ENCODE measurements around the gene PPP1R7.

The PPP1R7 gene

GRCh38 chr2:241198381-241199279 lies 48.4 kb downstream of the PPP1R7 start:
- DNase-seq = no peak

GRCh38 chr2:241199286-241199685 lies 49.0 kb downstream of the PPP1R7 start:
- no peak for DNase-seq

GRCh38 chr2:241199897-241200821 lies 49.9 kb downstream of the PPP1R7 start:
- DNase-seq = no peak

GRCh38 chr2:241200822-241201395 lies 50.6 kb downstream of the PPP1R7 start:
- no peak for DNase-seq

GRCh38 chr2:241201445-241202267 lies 51.4 kb downstream of the PPP1R7 start:
- no peak for DNase-seq

GRCh38 chr2:241202268-241202585 lies 52.0 kb downstream of the PPP1R7 start:
- DNase-seq = no peak

GRCh38 chr2:241202681-241203080 lies 52.4 kb downstream of the PPP1R7 start:
- no peak for DNase-seq

- no peak for DNase-seq
Measured at GRCh38 chr2:241203218-241204009, 53.1 kb downstream of the PPP1R7 start.

GRCh38 chr2:241204010-241204384 lies 53.7 kb downstream of the PPP1R7 start:
- no peak for DNase-seq

- DNase-seq = no peak
Measured at GRCh38 chr2:241204490-241204889, 54.2 kb downstream of the PPP1R7 start.

- DNase-seq = no peak
Measured at GRCh38 chr2:241205086-241205485, 54.8 kb downstream of the PPP1R7 start.

- no peak for DNase-seq
Measured at GRCh38 chr2:241207151-241207550, 56.9 kb downstream of the PPP1R7 start.

- DNase-seq = no peak
Measured at GRCh38 chr2:241207641-241208040, 57.4 kb downstream of the PPP1R7 start.

GRCh38 chr2:241208058-241208457 lies 57.8 kb downstream of the PPP1R7 start:
- no peak for DNase-seq

GRCh38 chr2:241209271-241209670 lies 59.0 kb downstream of the PPP1R7 start:
- DNase-seq = no peak

- DNase-seq = no peak
Measured at GRCh38 chr2:241211276-241211675, 61.0 kb downstream of the PPP1R7 start.

GRCh38 chr2:241213041-241213440 lies 62.8 kb downstream of the PPP1R7 start:
- no peak for DNase-seq

- no peak for DNase-seq
Measured at GRCh38 chr2:241213567-241213966, 63.3 kb downstream of the PPP1R7 start.

GRCh38 chr2:241214209-241214608 lies 63.9 kb downstream of the PPP1R7 start:
- no peak for DNase-seq

- DNase-seq = no peak
Measured at GRCh38 chr2:241214766-241215165, 64.5 kb downstream of the PPP1R7 start.

- DNase-seq = no peak
Measured at GRCh38 chr2:241215421-241215820, 65.2 kb downstream of the PPP1R7 start.
